Activated CD4-positive, CD25-positive, alpha-beta regulatory T cell treated with anti-CD3 and anti-CD28 coated beads, Interleukin-2, amount 50 U/mL, for 24 hours (primary cell): ENCODE data around the gene ABCC11.

Source experiments
- ATAC-seq, 2 donors: fragments of 150-1000 bp; cut with Tn5 transposase; one replicate each; pipeline ENCODE4 v1.10.0; 2021; ENCODE audit warnings: mild to moderate bottlenecking in 1 of 2, moderate library complexity in 1 of 2

ABCC11 gene

DNA sequence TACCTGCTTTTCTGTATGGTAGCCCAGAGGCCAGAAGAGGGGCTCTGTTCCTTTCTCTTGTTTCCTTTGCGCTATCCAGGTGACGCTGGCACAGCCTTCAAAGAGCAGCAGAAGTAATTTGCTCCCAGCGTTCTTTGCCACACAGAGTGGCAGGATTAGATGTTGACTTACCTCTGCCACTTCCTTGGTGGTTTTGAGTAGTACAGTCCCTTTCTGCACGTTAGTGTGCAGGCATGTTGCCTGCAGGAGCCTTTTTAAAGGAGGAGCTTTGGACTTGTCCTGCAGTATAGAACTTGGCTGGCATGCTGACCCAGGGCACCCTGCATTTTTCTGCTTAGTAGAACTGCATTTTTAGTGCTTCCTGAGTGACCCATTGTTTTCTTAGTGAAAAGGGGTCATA is at the start of gene ABCC11:
Gene ABCC11 (minus strand): TSS at position 229 of the 400 bp plus-strand sequence. CDS start 15,618 bp downstream, outside the sequence.
- no peak for ATAC-seq

GRCh38 chr16:48295488-48296281 is 48.3 kb upstream of the ABCC11 start:
- ATAC-seq, result no peak

DNA sequence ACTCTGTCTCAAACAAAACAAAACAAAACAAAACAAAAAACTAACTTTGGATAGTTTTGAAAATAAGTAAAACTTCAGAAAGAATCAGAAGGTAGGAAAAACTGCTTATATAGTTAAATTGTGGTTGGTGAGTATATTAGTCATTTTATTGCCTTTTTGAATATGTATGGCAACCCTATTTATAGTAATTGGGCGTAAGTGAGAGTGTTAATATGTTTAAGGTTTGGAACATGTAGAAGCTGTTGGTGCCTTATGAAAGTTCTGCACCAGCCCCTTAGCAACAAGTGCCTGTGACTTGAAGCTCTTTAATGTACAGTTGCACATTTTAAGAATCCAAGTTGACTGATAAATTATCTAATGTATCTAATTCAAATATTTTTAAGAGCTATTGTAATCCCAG is 47.4 kb upstream of the ABCC11 start:
- ATAC-seq, result no peak

DNA sequence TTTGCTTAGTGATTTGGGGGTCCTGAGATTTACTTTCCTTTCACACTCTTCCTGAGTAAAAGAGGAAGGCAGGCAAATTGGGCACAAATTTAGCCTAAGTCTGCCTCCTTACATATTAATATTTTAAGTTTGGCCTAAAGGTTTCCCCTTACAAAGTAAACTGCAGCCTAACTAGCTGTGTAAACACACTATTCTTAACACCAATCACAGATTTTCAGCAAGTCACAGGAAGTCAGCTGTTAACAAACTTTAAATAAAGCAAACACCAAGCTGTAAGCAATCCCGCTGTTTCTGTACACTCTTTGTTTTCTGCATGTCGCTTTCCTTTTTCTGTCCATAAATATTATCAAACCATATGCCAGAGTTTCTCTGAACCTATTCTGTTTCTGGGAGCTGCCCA is 45.1 kb upstream of the ABCC11 start:
- ATAC-seq, result no peak

DNA sequence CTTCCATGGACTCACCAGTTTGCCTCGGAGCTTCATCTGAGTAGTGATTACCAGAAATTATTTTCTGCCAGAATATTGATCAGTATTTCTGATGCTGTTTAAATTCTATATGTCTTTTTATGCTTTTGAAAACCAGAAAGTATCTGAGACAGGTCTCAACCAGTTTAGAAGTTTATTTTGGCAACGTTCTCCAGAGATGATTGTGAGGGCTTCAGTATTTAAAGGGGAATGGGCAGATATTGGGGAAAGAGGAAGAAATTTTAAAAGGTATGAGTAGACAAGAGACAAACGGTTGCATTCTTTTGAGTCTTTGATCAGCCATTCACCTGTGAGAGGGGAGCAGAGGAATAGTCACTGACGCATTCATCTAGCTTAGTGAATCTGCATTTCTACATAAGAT is 44.4 kb upstream of the ABCC11 start:
- no peak for ATAC-seq

GRCh38 chr16:48291303-48291702 is 44.0 kb upstream of the ABCC11 start:
- ATAC-seq, result no peak

GRCh38 chr16:48287239-48287638 is 39.9 kb upstream of the ABCC11 start:
- ATAC-seq, result no peak

DNA sequence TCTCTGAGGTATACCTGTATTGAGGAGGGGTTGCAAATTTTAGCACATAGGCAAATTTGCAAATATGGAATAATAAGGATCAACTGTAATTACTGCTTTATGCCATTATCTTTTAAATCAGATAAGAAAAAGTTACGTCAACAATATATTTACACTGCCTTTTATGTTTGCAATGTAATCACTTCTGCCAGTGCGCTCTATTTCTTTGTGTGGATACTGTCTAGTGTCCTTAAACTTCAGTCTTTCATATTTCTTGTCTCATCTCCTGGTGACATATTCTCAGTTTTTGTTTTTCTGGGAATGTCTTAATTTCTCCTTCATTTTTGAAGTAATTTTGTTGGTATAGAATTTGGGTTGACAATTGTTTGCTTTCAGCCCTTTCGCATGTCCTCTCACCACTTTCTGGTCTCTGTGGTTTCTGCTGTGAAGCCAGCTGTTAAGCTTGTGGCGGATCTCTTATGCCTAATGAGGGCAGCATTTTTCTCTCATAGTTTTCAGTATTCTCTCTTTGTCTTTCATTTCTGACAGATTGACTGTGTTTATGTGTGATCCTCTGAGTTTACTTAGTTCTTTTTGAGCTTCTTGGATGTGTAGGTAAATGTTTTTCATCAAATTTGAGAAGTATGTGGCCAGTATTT is 37.6 kb upstream of the ABCC11 start:
- no peak for ATAC-seq

DNA sequence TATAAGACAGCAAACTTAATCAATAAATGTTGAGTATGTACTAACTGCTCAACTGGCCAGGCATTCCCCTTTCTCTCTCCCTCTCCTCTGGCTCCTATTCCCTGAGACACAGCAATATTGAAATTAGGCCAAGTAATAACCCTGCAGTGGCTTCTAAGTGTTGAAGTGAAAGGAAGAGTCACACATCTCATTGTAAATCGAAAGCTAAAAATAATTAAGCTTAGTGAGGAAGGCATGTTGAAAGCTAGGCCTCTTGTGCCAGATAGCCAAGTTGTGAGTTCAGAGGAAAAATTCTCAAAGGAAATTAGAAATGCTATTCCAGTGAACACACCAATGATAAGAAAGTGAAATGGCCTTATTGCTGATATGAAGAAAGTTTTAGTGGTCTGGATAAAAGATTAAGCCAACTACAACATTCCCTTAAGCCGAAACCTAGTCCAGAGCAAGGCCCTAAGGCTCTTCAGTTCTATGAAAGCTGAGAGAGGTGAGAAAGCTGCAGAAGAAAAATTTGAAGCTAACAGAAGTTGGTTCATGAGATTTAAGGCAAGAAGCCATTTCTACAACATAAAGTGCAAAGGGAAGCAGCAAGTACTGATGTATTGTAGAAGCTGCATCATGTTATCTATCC is 35.4 kb upstream of the ABCC11 start:
- no peak for ATAC-seq

DNA sequence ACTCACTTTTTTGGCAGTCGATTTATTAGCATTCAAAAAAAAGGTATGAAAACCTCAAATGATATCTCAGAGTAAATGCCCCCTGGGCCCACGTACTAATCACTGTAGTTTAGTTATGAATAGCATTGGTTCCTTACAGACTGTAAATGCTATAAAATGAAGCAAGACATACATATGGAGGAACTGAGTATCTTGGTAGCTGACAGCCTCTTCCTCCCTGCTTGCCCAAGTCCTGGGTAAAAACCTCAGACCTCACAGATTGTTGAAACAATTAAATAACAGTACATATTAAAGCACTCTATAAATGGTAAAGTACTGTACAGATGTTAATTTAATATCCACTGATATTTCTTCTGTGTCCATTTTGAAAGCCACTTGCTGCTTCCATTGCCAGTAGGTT is 33.2 kb upstream of the ABCC11 start:
- no peak for ATAC-seq

- ATAC-seq, result no peak
Observed at GRCh38 chr16:48279199-48279598, 31.9 kb upstream of the ABCC11 start.

DNA sequence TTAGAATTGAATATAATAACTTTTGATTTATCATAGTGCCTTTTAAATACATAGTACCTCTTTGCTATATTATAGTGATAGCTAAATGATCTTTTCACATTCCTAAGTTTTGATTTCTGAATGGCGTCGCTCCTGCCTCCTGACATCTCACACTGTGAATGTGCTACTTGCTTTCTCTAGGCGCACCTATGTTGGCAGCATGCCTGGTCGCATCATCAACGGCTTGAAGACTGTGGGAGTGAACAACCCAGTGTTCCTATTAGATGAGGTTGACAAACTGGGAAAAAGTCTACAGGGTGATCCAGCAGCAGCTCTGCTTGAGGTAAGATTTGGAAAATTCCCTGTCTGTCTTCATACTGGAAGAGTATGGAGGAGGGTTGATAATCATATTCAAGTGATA is 29.8 kb upstream of the ABCC11 start:
- no peak for ATAC-seq

DNA sequence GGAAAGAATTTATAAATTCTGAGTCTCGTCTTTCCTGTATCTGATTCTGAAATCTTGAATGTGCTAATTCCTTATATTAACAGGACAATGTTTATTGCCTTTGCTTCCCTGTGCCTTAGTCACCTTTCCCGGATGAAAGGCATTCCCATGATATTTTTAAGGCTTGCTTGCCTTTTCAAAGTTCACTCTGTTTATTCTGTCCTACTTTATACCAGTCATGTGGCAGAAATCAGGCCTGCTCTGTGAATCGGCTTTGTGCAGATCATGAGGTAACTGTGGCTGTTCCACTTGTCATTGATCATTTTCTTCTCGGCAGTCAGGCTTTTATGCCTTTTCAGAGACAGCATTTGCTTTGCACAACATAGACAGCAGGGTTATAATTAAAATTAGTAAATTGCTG is 28.8 kb upstream of the ABCC11 start:
- ATAC-seq, result no peak

GRCh38 chr16:48274476-48274875 is 27.1 kb upstream of the ABCC11 start:
- no peak for ATAC-seq

- ATAC-seq, result no peak
Observed at GRCh38 chr16:48272837-48273421, 25.6 kb upstream of the ABCC11 start.

GRCh38 chr16:48271728-48272127 is 24.4 kb upstream of the ABCC11 start:
- ATAC-seq, result no peak

DNA sequence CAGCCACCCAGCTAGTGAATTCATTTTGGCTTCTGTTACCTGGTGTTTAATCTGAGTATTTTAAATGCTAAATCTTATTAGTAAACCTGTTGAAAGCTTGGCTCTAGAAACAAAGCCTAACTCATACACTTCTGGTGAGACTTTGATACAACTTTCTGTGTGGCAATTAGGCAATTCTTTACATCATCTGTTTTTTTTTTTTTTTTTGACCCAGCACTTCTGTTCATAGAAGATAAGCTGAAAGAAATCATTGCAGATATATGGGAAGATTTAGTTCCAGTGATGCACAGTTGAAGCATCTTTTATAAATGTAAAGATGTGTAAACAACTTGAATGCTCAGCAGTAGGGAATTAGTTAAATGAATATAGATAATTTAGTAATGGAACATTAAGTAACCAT is 21.7 kb upstream of the ABCC11 start:
- ATAC-seq, result no peak

GRCh38 chr16:48262631-48263030 is 15.3 kb upstream of the ABCC11 start:
- no peak for ATAC-seq

DNA sequence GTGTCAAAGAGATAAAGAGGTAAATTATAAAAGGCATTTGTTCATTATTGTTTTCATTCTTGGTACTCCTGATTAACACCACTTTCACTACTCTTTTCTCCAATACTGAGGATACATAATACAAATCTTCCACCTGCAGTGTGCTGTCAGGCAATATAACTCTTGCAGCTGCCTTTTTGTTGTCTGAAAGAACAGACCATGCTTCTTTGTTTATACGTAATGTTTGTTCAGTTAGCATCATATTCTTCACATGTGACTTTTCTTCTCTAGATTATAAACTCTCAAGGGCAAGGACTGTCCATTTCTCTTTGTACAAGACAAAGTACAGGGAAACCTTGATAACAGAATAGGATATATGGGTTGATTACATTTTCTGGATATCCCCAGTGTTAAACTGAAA is 14.2 kb upstream of the ABCC11 start:
- no peak for ATAC-seq

GRCh38 chr16:48256579-48257177 is 9.3 kb upstream of the ABCC11 start:
- no peak for ATAC-seq

- ATAC-seq, result no peak
Observed at GRCh38 chr16:48252013-48252412, 4.7 kb upstream of the ABCC11 start.

DNA sequence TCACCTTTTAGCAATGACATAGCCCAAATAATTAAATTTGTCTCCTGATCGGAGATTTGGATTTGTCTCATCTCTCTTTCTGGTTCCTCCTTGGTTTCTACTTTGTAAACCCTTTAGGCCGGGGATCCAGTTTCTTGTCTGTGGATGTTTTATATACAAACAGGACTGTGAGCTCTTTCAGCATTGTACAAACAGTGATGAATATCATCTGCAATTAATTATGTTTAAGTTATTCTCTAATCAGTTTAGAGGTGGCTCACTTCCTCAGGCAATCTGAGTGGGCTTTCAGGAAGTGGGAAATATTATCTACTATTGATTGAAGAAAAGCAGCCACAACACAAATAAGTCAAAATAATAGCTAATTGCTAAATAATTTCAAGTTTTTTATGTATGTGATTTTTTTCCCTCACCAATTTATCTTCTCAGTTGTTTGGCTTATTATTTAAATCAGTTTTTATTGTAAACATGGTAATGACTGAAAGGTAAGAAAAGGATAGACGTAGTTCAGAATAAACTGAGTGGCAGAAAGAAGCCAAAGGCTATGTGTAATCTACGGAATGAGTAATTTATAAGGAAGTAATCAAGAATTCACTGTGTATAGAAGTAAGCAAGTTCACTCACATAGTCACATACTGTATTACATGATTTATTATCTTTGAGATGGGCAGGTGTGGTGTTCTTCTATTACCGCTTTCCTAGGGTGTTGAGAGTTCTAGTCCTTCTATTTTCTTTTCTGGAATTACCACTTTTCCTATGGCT is 3.4 kb upstream of the ABCC11 start:
- no peak for ATAC-seq
